SJCRH30 (cell line): ENCODE data around the gene PNMA6A. TPM values are rescaled to one million over a fixed set of nuclear protein-coding genes. Genes with fewer than 3 reads are reported as not detected.
"Not testable (repeated sequence)": the region's sequence is repeated elsewhere in the genome, so short reads cannot be mapped to it uniquely, and the experiment has no call there.

Experiments
- DNase-seq, 2 experiments: peaks; one replicate each; pipeline ENCODE4 v3.0.0-alpha.2; 2015 to 2020
- H3K27ac ChIP-seq: fragments of 250-450 bp; sonication (Bioruptor Pico); 2 replicates; pipeline ENCODE4 v1.5.1; 2020; ENCODE audit warnings: mild to moderate bottlenecking, moderate library complexity
- H3K27me3 ChIP-seq: fragments of 250-450 bp; sonication (Bioruptor Pico); 2 replicates; pipeline ENCODE4 v1.5.1; 2020; ENCODE audit warnings: mild to moderate bottlenecking, moderate library complexity
- H3K36me3 ChIP-seq: fragments of 250-450 bp; sonication (Bioruptor Pico); 2 replicates; pipeline ENCODE4 v1.5.1; 2020; ENCODE audit warnings: mild to moderate bottlenecking, moderate library complexity
- H3K4me1 ChIP-seq: fragments of 250-450 bp; sonication (Bioruptor Pico); 2 replicates; pipeline ENCODE4 v1.5.1; 2020; ENCODE audit warnings: mild to moderate bottlenecking, moderate library complexity
- H3K4me3 ChIP-seq: fragments of 250-450 bp; sonication (Bioruptor Pico); 2 replicates; pipeline ENCODE4 v1.5.1; 2020; ENCODE audit warnings: mild to moderate bottlenecking, moderate library complexity
- H3K9me3 ChIP-seq: fragments of 250-450 bp; sonication (Bioruptor Pico); replicated peaks from 2 replicates; pipeline ENCODE4 v1.5.1; 2020; ENCODE audit warnings: mild to moderate bottlenecking, moderate library complexity
- total RNA-seq: library from RNA; depleted of rRNA; stranded (reverse); fragments of >200 nt; shearing (Covaris generic); gene quantifications from 2 replicates; pipeline ENCODE4 v1.2.3, GENCODE V29; 2014; rRNA removed

The PNMA6A gene
- not detected in 2 replicates for total RNA-seq

GRCh38 chrX:153071909-153072583, at the start of gene PNMA6A:
Gene PNMA6A (plus strand): TSS chrX:153072454. CDS start chrX:153073063, 609 bp downstream.
- DNase-seq, H3K4me3 ChIP-seq, H3K36me3 ChIP-seq, H3K27ac ChIP-seq, H3K27me3 ChIP-seq, H3K9me3 ChIP-seq, H3K4me1 ChIP-seq: not testable (repeated sequence)

- not testable (repeated sequence) for H3K9me3 ChIP-seq, H3K27me3 ChIP-seq, H3K36me3 ChIP-seq, H3K4me1 ChIP-seq, H3K27ac ChIP-seq, H3K4me3 ChIP-seq, DNase-seq
Observed at GRCh38 chrX:153026501-153026900, 45.8 kb upstream of the PNMA6A start.

DNA sequence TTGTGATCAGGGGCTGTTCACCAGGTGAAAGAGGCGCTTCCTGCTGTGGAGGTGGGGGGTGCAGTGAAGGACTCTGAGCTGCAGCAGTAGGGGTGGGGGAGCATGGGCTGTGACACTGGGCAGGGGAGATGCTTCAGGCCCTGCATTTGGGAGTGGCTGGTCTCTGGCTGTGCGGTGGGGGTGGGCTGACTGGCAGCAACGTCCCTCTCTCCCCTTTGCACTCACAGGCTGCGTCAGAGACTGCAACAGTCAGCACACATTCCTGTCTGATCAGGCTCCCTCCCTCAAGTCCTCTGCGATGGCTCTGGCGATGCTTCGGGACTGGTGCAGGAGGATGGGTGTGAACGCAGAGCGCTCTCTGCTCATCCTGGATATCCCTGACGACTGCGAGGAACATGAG, 43.8 kb upstream of the PNMA6A start:
- not testable (repeated sequence) for DNase-seq, H3K4me3 ChIP-seq, H3K27me3 ChIP-seq, H3K4me1 ChIP-seq, H3K9me3 ChIP-seq, H3K27ac ChIP-seq, H3K36me3 ChIP-seq

DNA sequence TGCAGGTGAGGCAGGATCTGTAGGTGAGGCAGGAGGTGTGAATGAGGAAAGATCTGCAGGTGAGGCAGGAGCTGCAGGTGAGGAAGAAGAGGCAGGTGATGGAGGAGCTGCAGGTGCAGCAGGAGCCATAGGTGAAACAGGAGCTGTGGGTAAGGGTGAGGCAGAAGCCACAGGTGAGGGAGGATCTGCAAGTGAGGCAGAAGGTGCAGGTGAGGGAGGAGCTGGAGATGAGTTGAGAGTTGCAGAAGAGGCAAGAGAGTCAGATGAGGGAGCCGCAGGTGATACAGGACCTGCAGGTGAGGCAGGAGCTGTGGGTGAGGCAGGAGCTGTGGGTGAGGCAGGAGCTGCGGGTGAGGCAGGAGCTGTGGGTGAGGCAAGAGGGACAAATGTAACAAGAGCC, 43.1 kb upstream of the PNMA6A start:
- H3K4me3 ChIP-seq, result no peak overlapping the region
- no peaks in the 10 kb centered on the region for H3K4me1 ChIP-seq
- H3K9me3 ChIP-seq, result no peaks in the 10 kb centered on the region
- no peaks in the 10 kb centered on the region for H3K36me3 ChIP-seq
- no peak overlapping the region for H3K27ac ChIP-seq
- H3K27me3 ChIP-seq, result no peaks in the 10 kb centered on the region
- DNase-seq, result no peak

DNA sequence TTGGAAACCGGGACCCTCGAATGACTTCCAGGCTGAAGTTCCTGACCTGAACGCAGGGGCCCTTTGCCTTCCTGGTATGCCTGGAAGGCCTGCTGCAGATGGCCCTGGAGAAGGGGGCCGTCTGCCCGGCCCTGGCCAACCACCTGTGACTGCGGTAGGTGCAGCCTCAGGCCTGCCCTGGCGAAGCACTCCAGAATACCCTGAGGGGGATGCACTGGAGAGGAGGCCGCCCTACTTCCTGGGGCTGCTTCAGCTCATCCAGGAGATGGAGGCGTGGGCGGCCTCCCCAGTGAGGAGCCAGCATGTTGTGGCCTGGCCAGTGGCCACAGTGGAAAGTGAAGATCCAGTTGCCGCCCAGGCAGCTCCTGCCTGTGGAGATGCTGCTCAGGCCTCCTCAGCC, 42.4 kb upstream of the PNMA6A start:
- Histone ChIP-seq H3K4me1 (no peaks in the 10 kb centered on the region), H3K27me3 (no peaks in the 10 kb centered on the region), H3K27ac (no peak overlapping the region), H3K9me3 (no peaks in the 10 kb centered on the region), H3K4me3 (no peak overlapping the region), H3K36me3 (no peaks in the 10 kb centered on the region)
- no peak for DNase-seq

DNA sequence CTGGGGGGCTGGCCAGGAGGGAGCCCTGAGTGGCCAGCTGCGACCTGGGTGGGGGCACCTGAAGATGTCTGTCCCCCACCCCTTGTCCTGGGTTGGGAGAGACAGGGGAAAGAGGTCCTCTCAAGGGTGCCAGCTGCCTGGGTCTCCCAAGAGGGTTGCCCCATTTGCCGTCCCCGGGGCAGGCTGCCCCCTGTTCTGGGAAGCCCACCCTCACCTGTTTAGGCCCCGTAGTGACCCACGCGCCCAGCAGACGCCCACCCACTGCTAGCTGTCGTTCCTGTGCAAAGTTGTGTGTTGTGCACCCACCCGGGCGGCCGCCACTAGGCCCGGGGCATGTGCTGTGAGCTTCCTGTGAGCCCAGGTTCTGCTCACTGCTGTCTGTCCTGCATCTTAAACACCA, 41.5 kb upstream of the PNMA6A start:
- Histone ChIP-seq H3K4me3 (no peak overlapping the region), H3K27me3 (no peaks in the 10 kb centered on the region), H3K9me3 (no peaks in the 10 kb centered on the region), H3K27ac (no peak overlapping the region), H3K4me1 (no peaks in the 10 kb centered on the region), H3K36me3 (no peaks in the 10 kb centered on the region)
- no peak for DNase-seq

DNA sequence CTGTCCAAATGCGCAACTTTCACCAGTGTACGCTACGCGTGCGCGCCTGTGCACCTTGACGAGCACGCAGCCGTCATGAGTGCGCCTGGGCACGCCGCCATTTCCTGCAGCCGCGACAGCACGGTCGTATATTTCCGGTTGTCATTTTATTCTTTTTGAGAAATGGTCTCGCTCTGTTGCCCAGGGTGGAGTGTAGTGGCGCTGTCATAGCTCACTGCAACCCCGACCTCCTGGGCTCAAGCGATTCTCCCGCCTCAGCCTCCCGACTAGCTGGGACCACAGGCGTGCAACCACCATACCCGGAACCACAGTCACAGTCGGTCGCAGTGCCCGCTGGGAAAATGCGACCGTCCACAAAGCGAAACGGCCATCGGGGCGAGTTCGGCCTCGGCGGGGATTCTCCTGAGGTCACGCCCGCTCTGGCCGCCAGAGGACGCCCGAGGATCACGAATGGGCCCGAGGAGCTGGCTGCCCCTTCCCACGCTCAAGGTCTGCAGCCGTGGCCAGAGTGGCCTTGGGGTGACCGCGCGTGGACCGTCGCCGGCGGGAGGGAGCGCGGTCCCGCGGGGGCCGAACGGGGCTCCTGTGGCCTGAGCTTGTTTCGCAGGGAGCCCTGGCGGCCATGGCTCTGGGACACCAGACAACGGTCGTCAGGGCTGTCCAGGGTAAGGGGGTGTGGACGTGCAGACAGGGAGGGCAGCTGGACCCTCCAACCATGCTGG, 39.7 kb upstream of the PNMA6A start:
- H3K9me3 ChIP-seq, result no peaks in the 10 kb centered on the region
- no peak overlapping the region for H3K4me3 ChIP-seq
- peak; percentile 31 to 61 for DNase-seq
- H3K4me1 ChIP-seq, result no peaks in the 10 kb centered on the region
- H3K27ac ChIP-seq, result no peak overlapping the region
- H3K27me3 ChIP-seq, result no peaks in the 10 kb centered on the region
- no peaks in the 10 kb centered on the region for H3K36me3 ChIP-seq

DNA sequence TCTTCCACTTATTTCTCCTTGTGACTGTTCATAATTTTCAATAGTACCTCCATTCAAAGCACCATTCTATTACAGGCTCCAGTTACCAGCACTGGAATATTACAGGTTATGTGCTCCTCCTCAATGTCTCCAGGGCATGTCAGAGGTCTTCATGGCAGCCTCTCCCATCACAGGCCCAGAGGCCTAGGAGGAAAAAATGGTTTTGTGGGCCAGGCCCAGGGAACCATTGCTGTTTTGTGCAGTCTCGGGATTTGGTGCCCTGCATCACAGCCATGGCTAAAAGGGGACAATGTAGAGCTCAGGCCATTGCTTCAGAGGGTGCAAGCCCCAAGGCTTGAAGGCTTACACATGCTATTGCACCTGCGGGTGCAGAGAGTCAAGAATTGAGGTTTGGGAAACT, 23.2 kb upstream of the PNMA6A start:
- no peaks in the 10 kb centered on the region for H3K4me1 ChIP-seq
- no peaks in the 10 kb centered on the region for H3K9me3 ChIP-seq
- H3K36me3 ChIP-seq, result no peaks in the 10 kb centered on the region
- no peak overlapping the region for H3K27ac ChIP-seq
- no peak overlapping the region for H3K4me3 ChIP-seq
- H3K27me3 ChIP-seq, result no peaks in the 10 kb centered on the region
- no peak for DNase-seq

- DNase-seq, result no peak
- no peak overlapping the region for H3K27ac ChIP-seq
- no peak overlapping the region for H3K4me3 ChIP-seq
- no peaks in the 10 kb centered on the region for H3K36me3 ChIP-seq
- no peaks in the 10 kb centered on the region for H3K4me1 ChIP-seq
- H3K9me3 ChIP-seq, result no peaks in the 10 kb centered on the region
- H3K27me3 ChIP-seq, result no peaks in the 10 kb centered on the region
Observed at GRCh38 chrX:153052534-153052933, 19.7 kb upstream of the PNMA6A start.

DNA sequence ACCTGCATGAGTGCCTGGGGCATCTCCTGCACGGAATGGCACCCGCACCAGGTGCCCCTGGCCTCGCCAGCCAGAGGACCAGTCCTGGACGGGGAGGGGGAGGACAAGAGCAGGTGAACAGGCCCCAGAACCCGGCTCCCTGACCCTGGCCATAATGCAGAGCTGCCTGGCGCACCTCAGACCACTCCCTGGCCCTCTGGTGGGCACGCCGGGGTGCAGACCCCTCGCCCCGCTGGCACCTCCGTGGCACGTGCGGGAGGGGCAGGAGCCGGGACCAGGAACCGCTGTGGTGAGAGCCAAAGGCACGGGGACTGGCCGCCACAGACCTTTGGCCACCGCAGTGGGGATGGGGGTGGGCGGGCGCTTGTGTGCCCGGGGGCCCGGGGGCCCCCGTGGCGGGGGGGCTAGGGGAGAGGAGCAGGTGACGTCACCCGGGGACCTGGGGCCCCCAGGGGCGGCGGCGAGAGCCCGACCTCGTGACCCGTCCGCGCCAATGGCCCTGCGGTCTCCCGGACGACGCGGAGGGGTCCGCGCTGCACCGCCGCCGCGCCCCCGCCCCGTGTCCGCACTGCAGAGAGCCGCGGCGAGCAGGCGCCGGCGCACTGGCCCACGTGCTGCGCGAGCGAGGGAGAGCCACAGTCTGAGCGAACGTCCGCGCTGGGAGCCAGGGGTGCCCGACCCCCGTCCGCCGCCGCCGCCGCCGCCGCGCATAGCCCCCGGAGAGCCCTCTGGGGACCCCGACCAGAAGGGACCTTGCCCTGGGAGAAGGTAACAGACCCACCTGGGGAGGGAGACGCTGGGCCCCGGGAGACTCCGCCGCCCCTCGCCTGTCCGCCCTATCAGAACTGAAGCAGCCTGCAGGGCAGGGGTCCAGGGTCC, 16.1 kb upstream of the PNMA6A start, which contains the start of gene PNMA3:
Gene PNMA3 (plus strand): TSS at position 600 of the 879 bp plus-strand sequence. CDS start 586 bp downstream, outside the sequence.
- H3K4me3 ChIP-seq, result no peak within 1 kb of the TSS
- no peaks in the 10 kb centered on the region for H3K27me3 ChIP-seq
- DNase-seq, result no peak
- H3K27ac ChIP-seq, result no peak within 1 kb of the TSS
- no peaks in the 10 kb centered on the region for H3K4me1 ChIP-seq
- no peaks in the 10 kb centered on the region for H3K36me3 ChIP-seq
- H3K9me3 ChIP-seq, result no peaks in the 10 kb centered on the region

DNA sequence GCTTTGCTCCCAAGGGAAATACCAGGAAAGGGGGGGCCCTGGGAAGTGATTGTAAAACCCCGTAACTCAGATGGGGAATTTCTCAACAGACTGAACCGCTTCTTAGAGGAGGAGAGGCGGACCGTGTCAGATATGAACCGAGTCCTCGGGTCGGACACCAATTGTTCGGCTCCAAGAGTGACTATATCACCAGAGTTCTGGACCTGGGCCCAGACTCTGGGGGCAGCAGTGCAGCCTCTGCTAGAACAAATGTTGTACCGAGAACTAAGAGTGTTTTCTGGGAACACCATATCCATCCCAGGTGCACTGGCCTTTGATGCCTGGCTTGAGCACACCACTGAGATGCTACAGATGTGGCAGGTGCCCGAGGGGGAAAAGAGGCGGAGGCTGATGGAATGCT, 15.0 kb upstream of the PNMA6A start:
- H3K4me3 ChIP-seq, result no peak overlapping the region
- H3K9me3 ChIP-seq, result no peaks in the 10 kb centered on the region
- no peak overlapping the region for H3K27ac ChIP-seq
- no peaks in the 10 kb centered on the region for H3K27me3 ChIP-seq
- H3K36me3 ChIP-seq, result no peaks in the 10 kb centered on the region
- no peaks in the 10 kb centered on the region for H3K4me1 ChIP-seq
- no peak for DNase-seq

GRCh38 chrX:153059191-153060094, 12.8 kb upstream of the PNMA6A start:
- Histone ChIP-seq H3K36me3 (no peaks in the 10 kb centered on the region), H3K27ac (no peak overlapping the region), H3K4me3 (no peak overlapping the region), H3K9me3 (no peaks in the 10 kb centered on the region), H3K27me3 (no peaks in the 10 kb centered on the region), H3K4me1 (no peaks in the 10 kb centered on the region)
- no peak for DNase-seq

GRCh38 chrX:153060095-153060445, 12.2 kb upstream of the PNMA6A start:
- no peaks in the 10 kb centered on the region for H3K4me1 ChIP-seq
- no peak overlapping the region for H3K4me3 ChIP-seq
- no peak overlapping the region for H3K27ac ChIP-seq
- no peak for DNase-seq
- no peaks in the 10 kb centered on the region for H3K27me3 ChIP-seq
- no peaks in the 10 kb centered on the region for H3K9me3 ChIP-seq
- no peaks in the 10 kb centered on the region for H3K36me3 ChIP-seq

DNA sequence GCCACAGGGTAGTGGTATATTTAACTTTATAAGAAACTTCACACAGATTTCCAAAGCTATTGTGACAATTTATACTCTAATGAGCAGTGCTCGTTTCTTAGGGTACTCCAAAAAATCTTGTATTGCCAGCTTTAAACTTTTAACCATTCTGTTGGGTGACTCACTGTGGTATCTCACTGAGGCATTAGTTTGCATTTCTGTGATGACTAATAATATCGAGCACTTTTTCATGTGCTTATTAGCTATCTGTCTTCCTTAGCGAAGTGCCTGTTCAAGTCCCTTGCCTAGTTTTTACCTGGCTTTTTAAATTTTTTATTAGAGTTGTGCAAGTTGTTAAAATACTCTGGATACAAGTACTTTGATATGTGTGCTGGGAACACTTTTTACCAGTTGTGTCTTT, 10.5 kb upstream of the PNMA6A start:
- H3K27ac ChIP-seq, result no peak overlapping the region
- no peaks in the 10 kb centered on the region for H3K36me3 ChIP-seq
- DNase-seq, result no peak
- no peak overlapping the region for H3K4me3 ChIP-seq
- H3K9me3 ChIP-seq, result no peaks in the 10 kb centered on the region
- no peaks in the 10 kb centered on the region for H3K27me3 ChIP-seq
- no peaks in the 10 kb centered on the region for H3K4me1 ChIP-seq
